NCI-H2081 treated with DMSO at 0.1 percent for 48 hours (cell line): ENCODE data around the gene SNX3.

Source experiments
- DNase-seq: peaks from one replicate; lab custom pipeline; 2025; lab: John Stamatoyannopoulos, UW

The SNX3 gene

GRCh38 chr6:108203189-108204112 is 57.4 kb downstream of the SNX3 start:
- DNase-seq, result no peak

DNA sequence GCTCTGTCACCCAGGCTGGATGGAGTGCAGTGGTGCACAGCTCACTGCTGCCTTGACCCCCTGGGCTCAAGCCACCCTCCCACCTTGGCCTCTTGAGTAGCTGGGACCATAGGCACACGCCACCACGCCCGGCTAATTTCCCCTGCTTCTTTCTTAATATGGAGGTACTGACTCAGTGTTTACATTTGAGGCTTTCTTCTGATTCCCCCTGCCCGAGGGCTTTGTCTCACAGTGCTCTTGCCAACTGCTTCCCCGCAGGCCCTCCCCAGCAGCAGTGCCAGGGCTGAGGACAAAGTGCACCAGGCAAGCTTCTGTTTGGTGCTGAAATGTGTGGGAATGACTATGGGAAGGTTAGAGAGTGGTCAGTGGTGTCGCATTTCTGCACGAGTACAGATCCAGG is 60.2 kb downstream of the SNX3 start:
- DNase-seq, result no peak

- no peak for DNase-seq
These were observed 60.7 kb downstream of the SNX3 start for GRCh38 chr6:108200186-108200585.

GRCh38 chr6:108198761-108199498 is 61.9 kb downstream of the SNX3 start:
- DNase-seq, result no peak

DNA sequence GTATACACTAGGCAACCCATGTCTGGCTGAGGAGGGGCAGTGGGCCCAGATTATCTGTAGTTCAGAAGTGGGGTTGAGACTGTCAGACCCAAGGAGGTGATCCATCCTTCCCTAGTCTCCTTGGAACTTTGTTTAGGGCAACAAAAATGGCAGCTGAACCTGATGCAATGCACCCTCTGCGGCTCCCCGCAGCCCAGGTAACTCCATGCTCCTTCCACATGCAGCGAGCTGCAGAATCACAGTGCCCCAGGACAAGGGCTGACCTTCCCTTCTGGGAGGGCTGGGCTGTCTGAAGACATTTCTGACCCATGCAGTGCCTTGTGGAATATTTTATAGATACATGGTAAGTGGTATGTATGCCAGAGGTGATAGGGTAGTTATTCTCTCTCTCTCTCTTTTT is 65.6 kb downstream of the SNX3 start:
- DNase-seq, result no peak

DNA sequence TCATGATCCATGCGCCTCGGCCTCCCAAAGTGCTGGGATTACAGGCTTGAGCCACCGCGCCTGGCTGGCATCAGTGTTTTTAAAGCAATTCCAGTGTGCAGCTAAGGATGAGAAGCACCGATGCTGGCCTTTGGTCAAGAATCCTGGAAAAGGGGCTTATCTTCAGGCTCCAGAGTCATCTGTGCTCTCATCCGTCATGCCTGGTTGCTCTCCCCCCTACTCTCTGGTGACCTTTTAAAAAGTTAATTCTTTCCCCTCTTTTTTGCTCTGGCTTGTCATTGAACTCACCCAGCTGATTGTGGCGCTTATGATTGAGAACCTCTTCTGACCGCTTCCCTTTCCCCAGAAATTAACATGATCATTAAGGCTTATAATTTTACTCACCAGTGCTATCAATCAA is 66.3 kb downstream of the SNX3 start:
- no peak for DNase-seq

DNA sequence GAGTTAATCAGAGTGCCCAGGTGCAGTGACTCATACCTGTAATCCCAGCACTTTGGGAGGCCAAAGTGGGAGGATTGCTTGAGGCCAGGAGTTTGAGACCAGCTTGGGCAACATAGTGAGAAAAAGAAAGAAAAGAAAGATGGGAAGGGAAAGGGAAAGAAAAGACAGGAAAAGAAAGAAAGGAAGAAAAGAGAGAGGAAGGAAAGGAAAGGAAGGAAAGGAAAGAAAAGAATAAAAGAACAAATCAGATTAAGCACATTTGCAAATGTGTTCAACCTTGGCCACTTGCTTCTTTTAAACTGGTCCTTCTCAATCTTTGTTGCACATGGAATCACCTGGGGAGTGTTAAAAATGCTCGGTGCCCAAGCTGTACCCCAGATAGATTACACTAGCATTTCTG is 67.0 kb downstream of the SNX3 start:
- DNase-seq, result no peak

- DNase-seq, result no peak
These were observed 67.7 kb downstream of the SNX3 start for GRCh38 chr6:108193131-108193530.

- DNase-seq, result no peak
These were observed 73.3 kb downstream of the SNX3 start for GRCh38 chr6:108187519-108187918.

DNA sequence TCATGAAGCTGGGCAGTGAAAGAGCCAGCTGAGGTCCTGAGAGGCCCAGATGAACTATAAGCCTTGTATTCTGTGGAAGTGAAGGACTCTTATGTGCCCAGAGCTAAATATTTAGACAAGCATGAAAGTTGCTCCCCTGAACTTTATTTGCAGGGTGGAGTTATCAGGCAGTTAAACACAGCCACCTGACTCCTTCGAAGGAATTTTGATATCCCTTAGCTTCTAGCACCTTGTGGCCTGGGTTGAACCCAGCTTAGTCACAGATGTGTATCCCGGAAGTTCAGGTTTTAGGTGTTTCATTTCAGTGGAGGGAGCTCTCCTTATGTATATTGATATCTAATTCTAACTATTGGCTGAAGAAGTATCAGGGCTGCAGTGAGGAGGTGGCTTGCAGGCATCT is 74.6 kb downstream of the SNX3 start:
- no peak for DNase-seq

DNA sequence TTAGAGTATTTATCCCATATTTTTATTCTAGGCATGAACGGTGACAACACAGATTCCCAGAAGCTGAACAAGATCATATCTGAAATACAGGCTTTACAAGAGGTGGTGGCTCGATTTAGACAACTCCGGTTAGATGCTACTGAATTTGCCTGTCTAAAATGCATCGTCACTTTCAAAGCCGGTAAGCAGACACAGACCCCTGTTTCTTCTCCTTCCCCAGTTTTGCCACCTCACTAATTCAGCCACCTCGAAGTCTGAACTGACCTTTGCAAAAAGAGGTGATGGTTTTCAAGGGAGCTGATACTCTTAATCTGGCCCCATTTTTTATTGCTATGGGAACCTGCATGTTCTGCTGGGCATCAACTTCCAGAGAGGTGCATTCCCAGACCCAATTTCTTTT is 80.1 kb downstream of the SNX3 start:
- no peak for DNase-seq

- no peak for DNase-seq
These were observed 80.6 kb downstream of the SNX3 start for GRCh38 chr6:108180266-108180665.

- no peak for DNase-seq
These were observed 81.1 kb downstream of the SNX3 start for GRCh38 chr6:108179741-108180140.

DNA sequence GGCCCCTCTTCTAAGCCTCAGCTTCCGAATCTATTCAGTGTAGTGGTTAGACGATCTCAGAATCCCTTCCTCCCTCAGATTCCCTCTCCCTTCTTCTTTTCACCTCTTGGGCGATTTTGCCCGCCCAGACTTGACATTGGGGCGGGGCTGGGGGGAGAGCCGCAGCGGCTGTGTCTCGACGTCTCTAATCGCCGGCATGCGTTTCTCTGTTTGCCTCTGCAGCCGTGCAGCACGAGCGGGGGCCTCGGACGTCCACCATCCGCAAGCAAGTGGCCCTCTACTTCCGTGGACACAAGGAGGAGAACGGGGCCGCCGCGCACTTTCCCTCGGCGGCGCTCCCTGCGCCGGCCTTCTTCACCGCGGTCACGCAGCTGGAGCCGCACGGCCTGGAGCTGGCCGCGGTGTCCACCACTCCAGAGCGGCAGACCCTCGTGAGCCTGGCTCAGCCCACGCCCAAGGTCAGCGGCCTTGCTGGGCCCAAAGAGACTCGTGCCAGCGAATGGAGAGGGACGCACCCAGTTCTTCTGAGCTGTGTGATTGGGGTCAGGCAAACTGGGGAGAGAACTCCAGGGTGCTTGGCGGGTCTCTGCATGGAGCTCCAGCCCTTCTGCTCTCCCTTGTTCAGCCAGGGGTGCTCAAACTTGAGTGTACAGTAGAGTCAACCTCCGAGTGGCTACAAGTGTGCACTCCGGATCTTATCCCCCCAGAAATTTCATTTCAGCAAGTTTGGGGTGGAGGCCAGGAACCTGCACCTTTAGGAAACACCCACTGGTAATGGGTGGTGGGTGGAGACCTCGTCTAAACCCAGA is 84.4 kb downstream of the SNX3 start:
- no peak for DNase-seq

DNA sequence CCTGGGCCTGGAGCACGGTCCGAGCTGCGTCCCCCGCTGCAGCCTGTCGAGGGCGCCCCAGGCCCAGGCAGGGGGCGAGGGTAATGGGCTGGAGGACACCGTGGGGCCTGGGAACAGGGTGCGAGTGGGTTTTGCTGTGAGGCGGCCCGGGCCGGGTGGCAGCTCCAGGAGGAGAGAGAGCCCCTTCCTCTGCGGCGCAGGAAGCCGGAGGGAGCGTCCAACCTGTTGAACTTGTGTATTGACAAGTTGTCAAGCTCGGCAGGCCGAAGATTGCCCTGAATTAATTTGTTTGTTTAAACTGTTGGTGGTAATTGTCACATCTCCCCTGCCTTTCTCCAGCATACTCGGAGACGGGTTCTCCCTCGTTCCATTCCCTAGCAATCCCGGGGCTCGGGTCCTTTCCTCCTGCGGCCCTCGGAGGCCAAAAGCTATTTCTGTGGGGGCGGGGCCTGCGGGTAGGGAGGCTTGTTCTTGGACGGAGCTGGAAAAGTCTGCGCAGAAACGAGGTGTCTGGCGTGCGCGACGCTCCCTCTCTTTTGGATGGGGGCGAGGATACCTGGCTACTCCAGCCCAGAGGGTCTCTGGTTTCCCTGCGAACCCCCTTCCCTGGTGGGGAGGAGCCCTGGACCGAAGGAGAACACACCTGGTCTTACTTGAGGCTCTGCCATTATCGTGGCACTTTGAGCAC is 85.1 kb downstream of the SNX3 start:
- no peak for DNase-seq

DNA sequence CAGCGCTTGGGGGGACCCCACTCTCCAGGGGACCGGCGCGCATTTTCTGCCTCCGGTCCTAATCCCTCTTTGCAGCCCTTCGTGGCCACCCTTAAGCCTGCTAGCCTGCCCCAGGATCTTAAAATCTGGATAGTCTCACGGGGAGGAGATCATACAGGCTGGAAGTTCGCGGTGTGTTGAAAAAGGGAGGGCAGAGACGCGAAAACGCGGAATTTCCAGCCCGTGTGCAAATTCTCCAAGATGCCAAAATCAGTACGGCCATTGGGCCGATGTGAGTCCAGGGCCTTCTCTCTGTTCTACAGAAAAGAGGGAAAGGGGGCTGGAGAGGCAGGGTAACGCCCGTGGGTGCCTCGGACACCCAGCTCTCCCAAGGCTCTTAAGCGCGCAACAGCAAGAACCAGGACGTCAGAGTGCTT is 85.7 kb downstream of the SNX3 start:
- DNase-seq, result no peak

DNA sequence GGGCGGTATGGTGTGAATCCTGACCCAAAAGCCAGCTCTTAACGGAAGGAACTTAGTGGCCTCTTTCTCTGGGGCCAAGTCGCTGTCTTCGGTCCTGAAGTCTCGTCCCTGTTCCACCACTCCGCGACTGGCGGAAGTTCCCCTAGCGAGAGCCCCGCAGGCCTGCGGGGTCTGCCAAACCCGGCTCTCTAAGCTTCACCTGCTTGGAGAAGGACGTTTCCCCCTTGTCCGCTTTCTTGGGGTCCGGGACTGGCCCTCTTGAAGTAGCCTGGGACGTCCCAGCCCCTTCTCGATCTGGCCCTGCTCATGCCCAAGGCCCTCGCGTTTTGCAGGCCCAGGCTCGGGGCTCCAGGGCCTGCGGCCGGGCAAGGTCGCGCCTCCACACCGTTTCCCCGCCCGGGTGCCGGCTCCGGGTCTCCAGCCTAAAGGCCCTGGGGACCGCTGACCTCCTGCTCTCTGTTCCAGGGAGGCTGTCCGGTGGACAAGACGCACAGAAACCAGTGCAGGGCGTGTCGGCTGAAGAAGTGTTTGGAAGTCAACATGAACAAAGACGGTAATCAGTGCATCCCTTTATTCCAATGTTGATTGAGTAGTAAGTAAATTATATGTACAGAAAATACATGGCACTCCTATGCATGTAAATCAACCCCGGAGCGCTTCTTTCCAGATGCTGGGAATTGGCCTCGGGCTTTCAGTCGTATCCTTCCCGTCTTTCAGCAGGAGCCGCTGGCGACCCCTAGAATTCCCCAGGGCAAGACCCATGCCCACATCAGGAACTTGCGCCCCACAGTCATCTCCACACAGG is 86.3 kb downstream of the SNX3 start:
- DNase-seq, result no peak

- DNase-seq, result no peak
These were observed 88.8 kb downstream of the SNX3 start for GRCh38 chr6:108171918-108172516.

GRCh38 chr6:108171291-108171917 is 89.4 kb downstream of the SNX3 start:
- DNase-seq, result no peak
